GM21526 (cell line): ENCODE results near the gene CHFR.
"Not testable (repeated sequence)": the region's sequence is repeated elsewhere in the genome, so short reads cannot be mapped to it uniquely, and the experiment has no call there.

ENCODE experiments used
- ATAC-seq: cut with Tn5 transposase; IDR thresholded peaks from one replicate; pipeline ENCODE4 v1.9.1; 2021; ENCODE audit warnings: moderate library complexity; ENCODE audit not compliant: unreplicated experiment, low FRiP score

CHFR gene, protein sequence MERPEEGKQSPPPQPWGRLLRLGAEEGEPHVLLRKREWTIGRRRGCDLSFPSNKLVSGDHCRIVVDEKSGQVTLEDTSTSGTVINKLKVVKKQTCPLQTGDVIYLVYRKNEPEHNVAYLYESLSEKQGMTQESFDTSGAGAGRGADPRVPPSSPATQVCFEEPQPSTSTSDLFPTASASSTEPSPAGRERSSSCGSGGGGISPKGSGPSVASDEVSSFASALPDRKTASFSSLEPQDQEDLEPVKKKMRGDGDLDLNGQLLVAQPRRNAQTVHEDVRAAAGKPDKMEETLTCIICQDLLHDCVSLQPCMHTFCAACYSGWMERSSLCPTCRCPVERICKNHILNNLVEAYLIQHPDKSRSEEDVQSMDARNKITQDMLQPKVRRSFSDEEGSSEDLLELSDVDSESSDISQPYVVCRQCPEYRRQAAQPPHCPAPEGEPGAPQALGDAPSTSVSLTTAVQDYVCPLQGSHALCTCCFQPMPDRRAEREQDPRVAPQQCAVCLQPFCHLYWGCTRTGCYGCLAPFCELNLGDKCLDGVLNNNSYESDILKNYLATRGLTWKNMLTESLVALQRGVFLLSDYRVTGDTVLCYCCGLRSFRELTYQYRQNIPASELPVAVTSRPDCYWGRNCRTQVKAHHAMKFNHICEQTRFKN

DNA sequence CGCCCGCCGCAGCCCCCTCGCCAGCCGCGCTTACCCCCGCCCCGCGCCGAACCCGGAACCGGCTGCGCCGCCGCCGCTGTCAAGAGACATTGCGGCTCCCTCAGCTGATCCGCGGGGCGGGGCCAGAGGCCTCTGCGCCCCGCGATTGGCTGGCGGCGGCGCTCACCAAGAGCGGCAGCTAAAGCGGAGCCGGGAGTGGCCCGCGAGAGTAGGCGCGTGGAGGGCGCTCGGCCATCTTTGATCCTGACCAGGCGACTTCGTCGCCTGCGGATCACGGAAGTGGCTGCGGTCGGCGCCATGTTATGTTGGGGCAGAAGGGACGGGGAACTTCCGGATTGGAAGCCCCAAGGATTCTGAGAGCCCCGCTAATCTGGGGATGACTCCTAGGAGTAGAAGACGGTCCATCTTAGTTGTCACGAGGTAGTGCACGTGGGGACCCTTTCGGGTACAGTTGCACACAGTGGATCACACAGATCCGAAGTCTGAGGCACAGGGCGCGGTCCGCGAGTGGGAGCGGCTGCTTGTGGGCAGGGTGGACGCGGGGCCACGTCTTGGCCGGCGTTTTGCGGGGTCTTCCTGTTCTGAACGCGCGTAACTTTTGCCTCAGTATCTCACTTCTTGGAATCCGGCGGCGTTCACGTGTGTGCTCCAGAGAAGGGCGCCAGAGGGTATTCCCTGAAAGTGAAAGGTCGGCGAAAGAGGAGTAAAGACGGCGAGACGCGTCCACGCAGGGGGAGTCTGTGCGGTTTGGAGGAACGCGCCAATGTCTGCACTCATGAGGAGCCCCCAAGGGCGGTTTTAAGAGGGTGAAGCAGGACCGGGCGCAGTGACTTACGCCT lies at the start of gene CHFR:
Gene CHFR, minus strand, starts transcription at position 93 of the 839 bp plus-strand sequence. CDS start 277 bp downstream, outside the sequence.
- peak; percentile 98 for ATAC-seq

DNA sequence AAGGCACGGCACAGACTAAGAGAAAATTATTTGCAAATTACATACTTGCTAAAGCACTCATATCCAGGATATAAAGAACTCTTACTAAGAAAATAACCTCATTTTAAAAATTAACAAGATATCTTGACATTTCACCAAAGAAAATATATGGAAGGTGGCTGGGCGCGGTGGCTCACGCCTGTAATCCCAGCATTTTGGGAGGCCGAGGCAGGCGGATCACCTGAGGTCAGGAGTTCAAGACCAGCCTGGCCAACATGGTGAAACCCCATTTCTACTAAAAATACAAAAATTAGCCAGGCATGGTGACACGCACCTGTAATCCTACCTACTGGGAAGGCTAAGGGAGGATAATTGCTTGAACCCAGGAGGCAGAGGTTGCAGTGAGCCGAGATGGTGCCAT lies 49.5 kb upstream of the CHFR start:
- not testable (repeated sequence) for ATAC-seq

DNA sequence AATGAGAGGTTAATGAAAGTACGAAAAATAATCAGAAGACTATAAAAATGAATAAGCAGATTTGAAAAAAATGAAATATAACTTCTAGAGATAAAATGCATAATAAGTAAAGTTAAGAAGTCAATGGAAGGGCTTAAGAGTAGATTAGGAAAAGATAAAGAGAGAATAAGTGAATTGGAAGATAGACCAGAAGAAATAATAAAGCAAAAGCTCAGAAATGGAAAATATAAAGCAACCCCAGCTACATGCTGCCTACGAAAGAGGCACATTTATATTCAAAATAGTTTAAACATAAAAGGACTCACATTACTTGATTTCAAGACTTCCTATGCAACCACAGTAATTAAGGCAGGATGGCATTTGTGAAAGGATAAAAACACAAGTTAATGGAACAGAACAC lies 48.8 kb upstream of the CHFR start:
- ATAC-seq = no peak

DNA sequence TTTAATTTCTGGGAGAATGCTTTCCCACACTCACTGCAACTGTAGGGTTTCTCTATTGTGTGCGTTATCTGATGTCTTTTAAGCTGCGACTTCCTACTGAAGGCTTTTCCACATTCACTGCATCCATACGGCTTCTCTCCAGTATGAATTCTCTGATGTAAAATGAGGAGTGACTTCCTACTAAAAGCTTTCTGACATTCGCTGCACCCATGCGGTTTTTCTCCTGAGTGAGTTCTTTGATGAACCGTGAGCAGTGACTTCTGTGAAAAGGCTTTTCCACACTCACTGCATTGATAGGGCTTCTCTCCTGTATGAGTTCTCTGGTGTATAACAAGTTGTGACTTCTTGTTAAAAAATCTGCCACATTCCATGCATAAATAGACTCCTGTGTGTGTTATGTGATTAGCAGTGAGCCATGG lies 39.0 kb upstream of the CHFR start:
- ATAC-seq = no peak

DNA sequence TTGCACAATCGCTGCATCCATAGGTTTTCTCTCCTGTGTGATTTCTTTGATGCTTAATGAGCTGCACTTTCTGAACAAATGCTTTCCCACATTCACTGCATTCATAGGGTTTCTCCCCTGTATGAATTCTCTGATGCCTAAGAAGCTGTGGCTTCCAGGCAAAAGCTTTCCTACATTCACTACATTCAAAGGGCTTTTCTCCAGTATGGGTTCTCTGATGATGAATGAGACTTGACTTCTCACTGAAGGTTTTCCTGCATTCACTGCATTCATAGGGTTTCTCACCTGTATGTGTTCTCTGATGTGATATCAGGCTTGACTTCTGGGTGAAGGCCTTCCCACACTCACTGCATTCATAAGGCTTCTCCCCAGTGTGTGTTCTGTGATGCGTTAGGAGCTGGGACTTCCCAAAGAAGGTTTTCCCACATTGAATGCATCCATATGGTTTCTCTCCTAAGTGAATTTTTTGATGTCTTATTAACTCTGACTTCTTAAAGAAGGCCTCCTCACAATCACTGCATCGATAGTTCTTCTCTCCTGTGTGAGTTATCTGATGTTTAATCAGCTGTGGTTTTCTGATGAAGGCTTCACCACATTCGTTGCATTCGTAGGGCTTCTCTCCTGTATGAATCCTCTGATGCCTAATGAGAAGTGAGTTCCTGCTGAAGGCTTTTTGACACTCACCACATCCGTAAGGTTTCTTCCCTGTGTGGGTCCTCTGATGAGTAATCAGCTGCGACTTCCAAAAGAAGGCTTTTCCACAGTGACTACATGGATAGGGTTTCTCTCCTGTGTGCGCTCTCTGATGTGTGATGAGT lies 38.4 kb upstream of the CHFR start:
- no peak for ATAC-seq

DNA sequence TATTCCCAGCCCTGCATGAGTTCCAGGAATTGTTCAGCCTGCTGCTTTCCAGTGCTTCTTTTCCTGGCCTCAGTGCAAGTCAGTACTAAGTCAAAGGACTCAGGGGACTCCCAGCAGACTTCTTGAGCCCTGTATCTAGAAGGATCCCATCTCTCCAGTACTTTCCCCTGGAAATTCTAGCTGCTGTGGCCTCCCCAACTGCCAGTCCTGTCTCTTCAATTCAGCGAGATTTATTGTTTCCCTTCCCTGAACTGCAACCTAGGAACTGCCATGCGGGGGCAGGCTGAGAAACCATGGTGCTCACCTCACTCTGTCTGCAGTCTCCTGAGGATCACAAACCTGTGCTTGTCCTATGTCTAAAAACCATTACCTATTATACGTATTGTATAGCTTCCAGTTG lies 37.0 kb upstream of the CHFR start:
- no peak for ATAC-seq

DNA sequence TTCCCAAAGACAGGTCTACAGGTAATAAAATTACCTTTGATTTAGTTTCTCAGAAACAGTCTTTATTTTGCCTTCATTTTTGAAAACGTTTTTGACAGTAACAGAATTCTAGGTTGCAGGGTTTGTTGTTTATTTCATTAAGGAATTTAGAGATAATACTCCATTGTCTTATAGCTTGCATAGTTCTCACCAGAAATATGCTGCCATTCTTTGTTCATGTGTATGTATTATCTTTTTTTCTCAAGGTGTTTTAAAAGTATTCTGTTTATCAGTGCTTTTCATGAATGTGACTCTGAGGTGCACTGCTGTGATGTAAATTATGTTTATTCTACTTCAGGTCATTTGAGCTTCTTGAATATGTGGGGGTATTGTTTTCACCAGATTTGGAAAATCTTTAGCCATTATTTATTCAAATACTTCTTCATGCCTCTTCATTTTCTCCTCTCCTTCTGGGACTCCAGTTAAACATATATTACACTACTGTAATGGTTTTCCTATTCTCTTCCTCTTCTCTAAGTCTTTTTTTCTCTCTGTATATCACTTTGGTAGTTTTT lies 36.0 kb upstream of the CHFR start:
- no peak for ATAC-seq

DNA sequence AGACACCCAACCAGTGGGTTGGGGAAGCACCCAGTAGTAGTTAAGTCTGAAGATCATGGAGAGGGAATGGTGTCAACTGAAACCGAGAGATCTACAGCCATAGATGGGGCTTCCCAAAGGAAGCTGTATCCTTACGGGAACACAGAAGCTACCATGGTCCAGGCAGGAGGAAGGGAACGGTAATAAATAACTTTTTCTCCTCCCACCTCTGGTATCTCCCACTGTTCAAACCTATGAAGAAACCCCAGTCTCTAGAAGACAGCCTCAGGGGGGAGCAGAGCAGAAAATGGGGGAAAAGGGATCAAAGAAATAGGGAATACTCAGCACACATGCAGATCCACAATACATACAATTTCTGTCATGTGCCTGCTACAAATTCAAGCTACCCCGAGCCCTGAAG lies 35.3 kb upstream of the CHFR start:
- no peak for ATAC-seq

DNA sequence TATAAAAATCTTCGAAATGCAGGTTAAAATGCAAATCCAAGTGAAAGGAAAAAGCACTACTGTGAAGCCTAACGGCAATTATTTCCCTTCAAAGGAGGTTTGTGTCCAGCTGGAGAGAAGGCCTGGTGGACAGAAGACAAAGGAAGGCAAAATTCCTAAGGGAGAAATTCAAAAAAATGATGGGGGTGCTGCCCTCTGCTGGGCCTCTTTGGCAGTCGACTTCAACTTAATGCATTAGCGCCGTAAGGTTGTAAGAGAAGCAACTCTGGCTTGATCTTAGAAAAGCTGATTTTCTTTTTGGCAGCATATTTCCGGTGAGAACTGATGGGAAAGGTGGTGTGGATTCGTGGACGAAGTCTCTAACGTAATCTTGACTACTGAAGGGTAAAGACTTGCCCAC lies 34.3 kb upstream of the CHFR start:
- no peak for ATAC-seq

DNA sequence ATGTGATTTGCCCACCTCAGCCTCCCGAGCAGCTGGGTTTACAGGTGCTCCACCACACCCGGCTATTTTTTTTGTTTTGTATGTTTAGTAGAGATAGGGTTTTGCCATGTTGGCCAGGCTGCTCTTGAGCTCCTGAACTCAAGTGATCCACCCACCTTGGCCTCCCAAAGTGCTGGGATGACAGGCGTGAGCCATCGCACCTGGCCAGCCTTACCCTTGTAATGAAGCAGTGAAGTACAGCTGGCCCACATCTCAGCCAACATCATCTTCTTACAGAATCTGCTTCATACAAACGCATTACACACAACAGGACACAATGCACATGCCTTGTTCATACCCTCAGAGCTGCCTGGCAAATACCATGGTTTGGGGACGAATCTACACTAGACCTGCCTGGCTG lies 31.3 kb upstream of the CHFR start:
- no peak for ATAC-seq

DNA sequence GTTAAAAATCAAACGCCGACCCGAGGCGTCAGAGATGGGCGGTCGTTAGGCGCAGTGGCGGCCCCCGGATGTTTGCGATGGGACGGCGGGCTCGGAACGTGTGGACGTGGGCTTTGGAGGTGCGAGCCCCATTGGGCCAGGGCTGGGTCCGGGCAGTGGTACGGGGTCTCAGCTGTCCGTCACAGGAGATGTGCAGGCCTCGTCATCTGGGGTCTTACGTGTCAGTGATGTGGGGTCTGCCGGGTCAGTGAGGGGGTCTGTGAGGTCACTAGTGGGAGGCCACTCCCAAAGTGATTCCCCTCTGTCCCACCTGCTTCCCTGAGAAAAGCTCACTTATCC lies 21.6 kb upstream of the CHFR start:
- ATAC-seq = no peak

DNA sequence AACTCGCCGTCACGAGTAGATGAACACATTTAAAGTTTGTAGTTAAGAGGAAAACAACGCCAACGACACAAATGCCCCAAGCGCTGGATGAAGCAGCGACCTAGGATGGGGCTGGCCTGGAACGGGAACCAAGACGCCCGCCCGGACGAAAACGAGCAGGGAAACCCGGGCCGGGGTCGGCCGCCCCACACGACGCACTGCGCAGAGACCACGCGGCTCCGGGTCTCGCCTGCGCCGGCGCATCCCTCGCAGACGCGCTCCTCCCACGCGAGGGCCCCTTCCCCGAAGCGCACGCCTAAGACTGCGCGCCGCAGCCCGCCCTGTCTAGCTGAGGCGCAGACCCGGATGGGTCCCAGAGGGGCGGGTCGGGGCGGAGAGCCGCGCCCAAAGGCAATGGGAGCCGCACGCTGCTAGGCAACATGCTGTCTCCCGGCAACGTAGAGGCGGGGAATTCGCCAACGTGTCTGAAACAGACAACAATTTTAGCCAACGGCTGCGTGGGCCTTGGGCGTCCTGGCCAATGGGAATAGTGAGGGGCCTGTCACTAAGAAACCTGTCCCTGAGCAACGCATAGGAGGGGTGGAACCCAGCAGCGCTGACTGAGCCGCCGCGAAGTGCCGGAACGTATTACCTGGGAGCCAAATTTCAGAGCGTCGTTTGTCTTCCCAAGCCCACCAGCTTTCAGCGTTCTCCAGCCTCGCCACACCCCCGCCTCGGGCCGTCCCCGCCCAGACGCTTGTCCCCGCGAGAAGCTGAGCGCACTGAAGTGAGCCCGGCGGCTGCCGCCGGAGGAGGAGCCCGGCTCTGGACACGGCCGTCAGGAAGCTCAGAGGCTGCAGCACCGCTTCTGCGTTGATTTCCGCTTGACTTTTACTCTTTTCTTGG lies 21.0 kb upstream of the CHFR start:
- ATAC-seq = peak; percentile 89

DNA sequence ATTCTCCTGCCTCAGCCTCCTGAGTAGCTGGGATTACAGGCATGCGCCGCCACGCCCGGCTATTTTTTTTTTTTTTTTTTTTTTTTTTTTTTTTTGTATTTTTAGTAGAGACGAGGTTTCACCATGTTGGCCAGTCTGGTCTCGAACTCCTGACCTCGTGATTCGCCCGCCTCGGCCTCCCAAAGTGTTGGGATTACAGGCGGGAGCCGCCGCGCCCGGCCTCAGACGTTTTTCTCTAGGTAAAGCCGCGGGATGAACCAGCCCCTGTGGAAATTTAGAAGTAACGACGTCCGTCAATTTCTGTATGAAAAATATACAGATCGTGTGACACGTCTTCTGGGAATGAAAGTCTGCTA lies 20.4 kb upstream of the CHFR start:
- ATAC-seq = not testable (repeated sequence)

DNA sequence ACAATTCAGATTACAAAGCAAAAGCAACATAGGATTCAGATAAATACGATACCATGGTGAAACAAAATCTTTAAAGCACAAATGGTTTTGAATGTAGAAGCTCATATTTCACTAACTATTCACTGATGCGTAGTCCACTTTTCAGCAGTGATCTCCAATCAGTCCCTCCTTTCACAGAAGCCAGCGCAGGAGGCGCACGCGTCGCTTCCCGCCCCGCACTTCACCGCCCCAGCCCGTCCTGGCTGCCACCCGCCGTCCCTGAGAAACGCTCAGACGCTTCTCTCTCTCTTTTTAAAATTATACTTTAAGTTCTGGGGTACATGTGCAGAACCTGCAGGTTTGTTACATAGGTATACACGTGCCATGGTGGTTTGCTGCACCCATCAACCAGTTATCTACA lies 19.8 kb upstream of the CHFR start:
- ATAC-seq = no peak

DNA sequence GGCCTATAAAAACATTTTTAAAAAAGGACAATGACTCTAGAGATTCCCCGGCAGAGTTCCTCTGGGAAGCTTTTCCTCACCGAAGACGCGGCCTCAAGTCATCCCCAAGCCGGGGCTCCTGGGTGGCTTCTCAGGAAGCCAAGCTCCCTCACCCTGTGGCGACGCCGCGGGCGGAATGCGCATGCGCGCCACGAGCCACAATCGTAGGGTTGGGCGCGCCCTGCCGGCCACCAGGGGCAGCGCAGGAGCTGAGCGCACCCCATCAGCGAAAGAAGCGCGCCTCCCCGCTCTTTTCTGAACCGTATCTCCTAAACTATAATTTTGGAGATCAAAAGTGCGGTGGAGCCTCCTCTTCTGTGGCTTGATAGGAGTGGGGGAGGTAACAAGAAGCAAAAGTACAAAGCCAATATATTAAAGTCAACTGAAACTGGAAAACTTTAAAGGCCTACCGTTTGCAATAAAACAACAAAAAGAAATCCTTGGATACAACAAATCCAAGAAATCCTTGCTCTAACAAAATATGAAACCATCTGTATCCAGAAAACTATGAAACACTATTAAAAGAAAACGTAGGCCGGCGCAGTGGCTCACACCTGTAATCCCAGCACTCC lies 17.4 kb upstream of the CHFR start:
- no peak for ATAC-seq

DNA sequence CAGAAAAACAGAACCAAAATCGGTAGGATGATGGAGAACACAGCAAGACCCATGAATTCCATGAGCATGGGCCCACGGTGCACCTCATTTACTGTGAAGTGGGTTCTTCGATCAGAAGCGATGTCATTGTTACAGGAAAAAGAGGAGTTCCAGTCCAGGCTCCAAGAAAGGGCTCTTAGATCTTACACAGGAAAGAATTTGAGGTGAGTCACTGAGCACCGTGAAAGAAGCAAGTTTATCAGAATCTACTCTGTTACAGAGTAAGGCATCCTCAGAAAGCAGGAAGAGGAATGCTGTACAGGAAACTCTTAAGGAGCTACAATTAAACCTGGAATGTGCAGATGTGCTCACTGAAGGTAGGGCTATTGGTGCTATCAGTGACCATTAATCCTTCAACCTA lies 11.6 kb upstream of the CHFR start:
- no peak for ATAC-seq

DNA sequence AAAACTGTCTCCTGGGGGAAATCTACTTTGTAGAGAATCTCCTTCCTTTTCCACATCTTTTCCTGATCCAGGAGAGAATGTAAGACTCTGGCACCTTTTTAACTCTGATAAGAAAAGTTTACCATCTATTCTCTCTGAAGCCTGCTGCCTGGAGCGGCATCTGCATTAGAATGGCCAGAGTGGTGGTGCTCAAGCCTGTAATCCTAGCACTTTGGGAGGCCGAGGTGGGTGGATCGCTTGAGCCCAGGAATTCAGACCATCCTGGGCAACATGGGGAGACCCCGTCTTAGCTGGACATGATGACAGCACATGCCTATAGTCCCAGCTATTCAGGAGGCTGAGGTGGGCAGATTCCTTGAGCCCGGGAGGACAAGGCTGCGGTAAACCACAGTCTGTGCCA lies 1.4 kb upstream of the CHFR start:
- no peak for ATAC-seq

DNA sequence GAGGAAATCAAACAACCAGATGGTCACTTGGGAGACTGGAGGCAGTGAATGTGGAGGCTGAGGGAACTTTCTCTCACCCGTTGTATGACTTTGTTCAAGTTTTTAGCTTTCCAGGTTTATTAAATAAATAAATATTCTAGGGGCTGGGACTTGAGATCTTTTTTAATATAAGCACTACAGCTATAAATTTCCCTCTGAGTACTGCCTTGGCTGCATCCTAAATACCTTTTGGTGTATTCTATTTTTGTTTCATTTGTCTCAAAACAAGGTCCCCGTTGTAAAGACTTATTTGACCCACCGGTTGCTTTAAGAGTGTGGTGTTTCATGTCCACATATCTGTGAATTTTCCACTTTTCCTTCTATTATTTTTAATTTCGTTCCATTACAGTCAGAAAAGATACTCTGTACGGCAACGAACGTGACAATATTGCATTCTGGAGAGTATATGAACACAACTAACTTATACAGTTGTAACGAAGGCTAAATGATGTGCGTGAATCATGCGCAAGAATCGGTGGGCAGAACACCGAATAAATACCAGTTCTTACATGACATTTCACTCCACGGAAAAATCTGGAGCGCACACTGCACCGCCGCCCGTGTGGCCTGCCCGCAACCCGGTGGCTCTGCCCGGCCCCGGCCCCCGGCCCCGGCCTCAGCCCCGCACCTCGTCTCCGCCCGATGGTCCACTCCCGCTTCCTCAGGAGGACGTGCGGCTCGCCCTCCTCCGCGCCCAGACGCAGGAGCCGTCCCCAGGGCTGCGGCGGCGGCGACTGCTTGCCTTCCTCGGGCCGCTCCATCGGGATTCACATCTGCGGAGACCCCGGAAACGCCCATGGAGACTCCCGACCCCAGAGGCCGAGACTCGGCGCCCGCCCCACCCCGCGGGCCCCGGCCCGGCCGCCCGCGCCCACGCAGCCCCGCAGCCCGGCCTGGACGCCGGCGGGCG lies 602 bp downstream of the CHFR start:
- peak; percentile 18 for ATAC-seq
